ENCODE results near the gene ATP2A3. TPM values are rescaled to one million over a fixed set of nuclear protein-coding genes. Genes with fewer than 3 reads are reported as not detected.
A peak's percentile ranks its signal among the peaks of the same experiment; 100 is the strongest.

Gene ATP2A3
- total and polyA plus RNA-seq, 7 donors, result 3.6 to 158 (median 12.7) TPM

- Histone ChIP-seq H3K4me1 (peaks cover 0 to 36% (median 34%) of the 10 kb centered on the region in 4 donors), H3K4me3 (no peak overlapping the region), H3K27me3 (no peaks in the 10 kb centered on the region), H3K27ac (peak overlapping the region in 2 of 4 donors; percentile 25 to 28), H3K9me3 (no peaks in the 10 kb centered on the region), H3K36me3 (no peaks in the 10 kb centered on the region)
- WGBS, 2 donors, result 78 to 81% methylated on average over 15 of the region's 15 CpGs
- no peak for DNase-seq
- no peak for TF ChIP-seq CTCF (IDR thresholded peaks at IDR 0.05)
- no peak for TF ChIP-seq POLR2A (IDR thresholded peaks at IDR 0.05)
- TF ChIP-seq POLR2AphosphoS5 (IDR thresholded peaks at IDR 0.05), result no peak
- TF ChIP-seq EP300 (IDR thresholded peaks at IDR 0.05), result no peak
- intact Hi-C loops (cut with DNase I), result no loop called here
Measured at GRCh38 chr17:3896108-3896967, 67.9 kb downstream of the ATP2A3 start.

GRCh38 chr17:3895354-3895753, 68.9 kb downstream of the ATP2A3 start:
- WGBS, 2 donors, result 97% methylated on average over 3 of the region's 3 CpGs

GRCh38 chr17:3894911-3895343, 69.3 kb downstream of the ATP2A3 start:
- Histone ChIP-seq H3K4me3 (no peak overlapping the region), H3K27ac (peak overlapping the region; percentile 18 to 96 (median 86)), H3K27me3 (no peaks in the 10 kb centered on the region), H3K4me1 (peaks cover 0 to 50% (median 48%) of the 10 kb centered on the region in 4 donors), H3K36me3 (no peaks in the 10 kb centered on the region), H3K9me3 (no peaks in the 10 kb centered on the region)
- WGBS, 2 donors, result 10 to 48% methylated on average over 2 of the region's 2 CpGs
- TF ChIP-seq POLR2AphosphoS5 (IDR thresholded peaks at IDR 0.05) (peak in 1 of 4 donors; percentile 40), EP300 (IDR thresholded peaks at IDR 0.05) (no peak)
- DNase-seq, result no peak
- intact Hi-C loops (cut with DNase I), result loop anchor here (5.0 kb wide), 1 partner anchor 52 kb away; no protein-coding TSS in a partner anchor

More at GRCh38 chr17:3895354-3895753, 68.9 kb downstream of the ATP2A3 start:
- H3K4me3 ChIP-seq, result no peak overlapping the region
- H3K27ac ChIP-seq, result peak overlapping the region; percentile 8 to 96 (median 51)
- H3K9me3 ChIP-seq, result no peaks in the 10 kb centered on the region
- H3K36me3 ChIP-seq, result no peaks in the 10 kb centered on the region
- intact Hi-C loops (cut with DNase I), result no loop called here
- no peaks in the 10 kb centered on the region for H3K27me3 ChIP-seq
- no peak for DNase-seq
- no peak for TF ChIP-seq CTCF (IDR thresholded peaks at IDR 0.05)
- no peak for TF ChIP-seq POLR2A (IDR thresholded peaks at IDR 0.05)
- no peak for TF ChIP-seq POLR2AphosphoS5 (IDR thresholded peaks at IDR 0.05)
- TF ChIP-seq EP300 (IDR thresholded peaks at IDR 0.05), result no peak
- peaks cover 0 to 46% (median 44%) of the 10 kb centered on the region in 4 donors for H3K4me1 ChIP-seq

- intact Hi-C loops (cut with DNase I), result loop anchor here (5.0 kb wide), 1 partner anchor 53 kb away; no protein-coding TSS in a partner anchor
- Histone ChIP-seq H3K27me3 (no peaks in the 10 kb centered on the region), H3K9me3 (no peaks in the 10 kb centered on the region), H3K4me1 (peaks cover 0 to 58% (median 56%) of the 10 kb centered on the region in 4 donors), H3K27ac (peak overlapping the region; percentile 84 to 96 (median 90)), H3K36me3 (no peaks in the 10 kb centered on the region), H3K4me3 (no peak overlapping the region)
- WGBS, 2 donors, result 68 to 72% methylated on average over 5 of the region's 5 CpGs
- DNase-seq, result no peak
- TF ChIP-seq POLR2AphosphoS5 (IDR thresholded peaks at IDR 0.05) (no peak), POLR2A (IDR thresholded peaks at IDR 0.05) (no peak), EP300 (IDR thresholded peaks at IDR 0.05) (no peak), CTCF (IDR thresholded peaks at IDR 0.05) (no peak)
Measured at GRCh38 chr17:3894188-3894587, 70.0 kb downstream of the ATP2A3 start.

GRCh38 chr17:3893720-3894116, 70.5 kb downstream of the ATP2A3 start:
- TF ChIP-seq POLR2AphosphoS5 (IDR thresholded peaks at IDR 0.05) (no peak), CTCF (IDR thresholded peaks at IDR 0.05) (no peak), POLR2A (IDR thresholded peaks at IDR 0.05) (no peak), EP300 (IDR thresholded peaks at IDR 0.05) (no peak)
- H3K36me3 ChIP-seq, result no peaks in the 10 kb centered on the region
- 61 to 70% methylated on average over 7 of the region's 7 CpGs for WGBS, 2 donors
- no peaks in the 10 kb centered on the region for H3K9me3 ChIP-seq
- DNase-seq, result no peak
- intact Hi-C loops (cut with DNase I), result loop anchor here (5.0 kb wide), 1 partner anchor 54 kb away; no protein-coding TSS in a partner anchor
- peak overlapping the region; percentile 84 to 96 (median 90) for H3K27ac ChIP-seq
- no peaks in the 10 kb centered on the region for H3K27me3 ChIP-seq
- peak overlapping the region; percentile 38 to 76 (median 66) for H3K4me3 ChIP-seq
- peaks cover 0 to 62% (median 60%) of the 10 kb centered on the region in 4 donors for H3K4me1 ChIP-seq
